HAP-1 (cell line): Measurements from ENCODE around the gene MYL12A.

Source experiments
- DNase-seq, 2 experiments: peaks; one replicate each; pipeline ENCODE4 v3.0.0-alpha.2; 2016 to 2020; ENCODE audit warnings: low spot score in 2 of 2
- H3K27me3 ChIP-seq: fragments of 250-450 bp; sonication (Bioruptor Pico); 2 replicates; pipeline ENCODE4 v1.5.1; 2020; ENCODE audit warnings: low read depth, mild to moderate bottlenecking, moderate library complexity
- H3K36me3 ChIP-seq: fragments of 250-450 bp; sonication (Bioruptor Pico); replicated peaks from 2 replicates; pipeline ENCODE4 v1.5.1; 2020; ENCODE audit warnings: mild to moderate bottlenecking
- H3K4me1 ChIP-seq: fragments of 250-450 bp; sonication (Bioruptor Pico); 2 replicates; pipeline ENCODE4 v1.5.1; 2020; ENCODE audit warnings: mild to moderate bottlenecking
- H3K4me3 ChIP-seq: fragments of 250-450 bp; sonication (Bioruptor Pico); 2 replicates; pipeline ENCODE4 v1.5.1; 2020; ENCODE audit warnings: mild to moderate bottlenecking, moderate library complexity
- H3K9me3 ChIP-seq: fragments of 250-450 bp; sonication (Bioruptor Pico); 2 replicates; pipeline ENCODE4 v1.5.1; 2020; ENCODE audit warnings: mild to moderate bottlenecking, moderate library complexity
- in situ Hi-C: fragments of 300-500 bp; cut with MboI; formaldehyde crosslinking; loops from 3 replicates; pipeline ENCODE4 v1.14.3; 2020; ENCODE audit warnings: low sequenced_read_pairs, inconsistent platforms, mixed read lengths

MYL12A gene

DNA sequence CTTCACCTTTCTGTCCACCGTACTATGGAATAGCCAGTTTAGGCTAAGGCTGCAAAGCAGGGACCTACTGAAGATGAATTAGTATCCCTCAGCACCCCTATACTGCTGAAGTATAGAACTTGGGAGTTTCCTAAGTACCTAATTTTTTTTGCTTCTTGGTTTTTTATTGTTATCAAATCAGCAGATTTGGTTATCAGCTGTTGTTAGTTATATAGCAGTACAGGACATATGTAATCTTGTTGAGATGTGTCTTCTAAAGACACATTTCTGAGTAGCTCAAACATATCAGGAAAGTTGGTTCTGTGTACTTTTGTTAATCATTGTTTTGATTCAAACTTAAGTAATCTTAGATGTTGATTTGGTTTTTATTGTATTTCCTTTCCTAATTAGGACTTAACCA, 5.2 kb downstream of the MYL12A start:
- Histone ChIP-seq H3K4me1 (peaks cover 44% of the 10 kb centered on the region), H3K4me3 (no peak overlapping the region), H3K36me3 (peaks cover 57% of the 10 kb centered on the region), H3K9me3 (no peaks in the 10 kb centered on the region), H3K27me3 (no peaks in the 10 kb centered on the region)
- in situ Hi-C loops: no loop called here
- DNase-seq: no peak

DNA sequence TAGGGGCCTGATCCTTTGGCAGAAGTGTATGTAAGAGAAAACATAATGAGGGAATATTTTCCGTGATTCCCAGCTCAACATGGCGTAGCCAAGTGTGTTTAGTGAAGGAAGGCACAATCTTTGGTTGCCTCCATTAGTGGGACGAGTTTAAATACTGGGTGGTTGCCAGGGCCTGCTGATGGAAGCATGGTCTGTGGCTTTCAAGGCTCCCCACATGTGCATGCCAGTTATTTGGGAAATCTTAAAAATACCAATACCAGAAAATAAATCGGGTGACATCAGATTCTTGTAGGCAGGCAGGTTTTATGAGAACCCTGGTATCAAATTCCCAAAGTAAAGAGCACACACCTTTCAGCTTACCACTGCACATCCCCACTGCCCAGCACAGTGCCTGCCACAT, 7.1 kb downstream of the MYL12A start:
- peaks cover 54% of the 10 kb centered on the region for H3K4me1 ChIP-seq
- in situ Hi-C loops: no loop called here
- H3K4me3 ChIP-seq: no peak overlapping the region
- no peaks in the 10 kb centered on the region for H3K9me3 ChIP-seq
- DNase-seq: no peak
- no peaks in the 10 kb centered on the region for H3K27me3 ChIP-seq
- H3K36me3 ChIP-seq: peaks cover 55% of the 10 kb centered on the region

DNA sequence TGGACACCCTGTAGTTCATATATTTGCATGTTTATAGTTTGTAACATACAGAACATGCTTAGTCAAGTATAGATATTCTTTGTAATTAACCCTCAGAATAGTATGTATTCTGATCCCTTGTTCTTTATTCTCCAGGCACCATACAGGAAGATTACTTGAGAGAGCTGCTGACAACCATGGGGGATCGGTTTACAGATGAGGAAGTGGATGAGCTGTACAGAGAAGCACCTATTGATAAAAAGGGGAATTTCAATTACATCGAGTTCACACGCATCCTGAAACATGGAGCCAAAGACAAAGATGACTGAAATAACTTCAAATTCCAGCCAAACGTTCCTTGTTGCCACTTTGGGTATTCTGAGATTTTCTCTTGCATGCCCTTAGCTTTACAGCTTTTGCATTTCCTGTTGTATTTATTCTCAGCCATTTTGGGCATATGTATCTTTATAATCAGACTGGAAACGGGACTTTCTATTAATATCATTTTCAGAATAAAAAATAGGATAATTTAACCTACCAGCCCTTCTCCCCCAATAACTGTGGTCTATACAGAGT, 8.1 kb downstream of the MYL12A start:
- DNase-seq: no peak
- Histone ChIP-seq H3K27me3 (no peaks in the 10 kb centered on the region), H3K36me3 (peaks cover 47% of the 10 kb centered on the region), H3K9me3 (no peaks in the 10 kb centered on the region), H3K4me3 (no peak overlapping the region), H3K4me1 (peaks cover 54% of the 10 kb centered on the region)
- in situ Hi-C loops: no loop called here

DNA sequence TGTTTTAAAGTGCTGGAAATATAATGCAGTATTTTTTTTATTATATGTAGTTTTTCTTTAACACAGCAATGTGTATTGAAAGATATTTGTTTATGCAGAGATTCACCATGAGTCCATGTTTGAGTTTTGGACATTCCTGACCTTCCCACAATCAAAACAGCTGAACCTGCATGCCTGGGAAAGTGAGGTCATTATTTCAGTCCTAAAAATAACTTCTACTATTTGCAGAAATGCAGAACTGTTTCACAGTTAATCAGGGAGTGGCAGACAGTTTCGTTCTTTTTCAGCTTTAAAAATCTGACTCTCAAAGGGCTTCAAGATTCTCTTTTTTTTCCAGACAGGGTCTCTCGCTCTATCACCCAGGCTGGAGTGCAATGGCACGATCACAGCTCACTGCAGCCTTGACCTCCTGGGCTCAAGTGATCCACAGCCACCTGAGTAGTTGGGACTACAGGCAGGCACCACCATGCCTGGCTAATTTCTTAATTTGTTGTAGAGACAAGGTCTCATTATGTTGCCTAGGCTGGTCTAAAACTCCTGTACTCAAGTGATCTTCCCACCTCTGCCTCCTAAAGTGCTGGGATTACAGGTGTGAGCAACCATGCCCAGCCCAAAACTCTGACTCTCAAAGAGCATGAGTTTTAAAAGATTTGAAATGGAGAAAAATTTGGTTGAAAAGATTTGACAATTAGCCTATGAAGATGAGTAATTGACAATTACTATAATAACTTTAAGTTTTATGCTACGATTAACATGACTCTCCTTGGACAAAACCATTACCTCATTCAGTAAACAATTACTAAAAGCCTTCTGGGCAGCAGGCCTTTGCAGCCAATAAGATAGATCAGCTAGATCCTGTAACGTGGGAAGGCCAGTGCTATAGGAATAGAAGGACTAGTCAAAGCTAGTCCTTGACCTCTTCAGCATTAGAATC, 9.4 kb downstream of the MYL12A start:
- peak in 1 of 2 experiments; percentile 62 for DNase-seq
- Histone ChIP-seq H3K4me3 (no peak overlapping the region), H3K4me1 (peaks cover 50% of the 10 kb centered on the region), H3K9me3 (no peaks in the 10 kb centered on the region), H3K27me3 (no peaks in the 10 kb centered on the region), H3K36me3 (peaks cover 47% of the 10 kb centered on the region)
- in situ Hi-C loops: no loop called here

DNA sequence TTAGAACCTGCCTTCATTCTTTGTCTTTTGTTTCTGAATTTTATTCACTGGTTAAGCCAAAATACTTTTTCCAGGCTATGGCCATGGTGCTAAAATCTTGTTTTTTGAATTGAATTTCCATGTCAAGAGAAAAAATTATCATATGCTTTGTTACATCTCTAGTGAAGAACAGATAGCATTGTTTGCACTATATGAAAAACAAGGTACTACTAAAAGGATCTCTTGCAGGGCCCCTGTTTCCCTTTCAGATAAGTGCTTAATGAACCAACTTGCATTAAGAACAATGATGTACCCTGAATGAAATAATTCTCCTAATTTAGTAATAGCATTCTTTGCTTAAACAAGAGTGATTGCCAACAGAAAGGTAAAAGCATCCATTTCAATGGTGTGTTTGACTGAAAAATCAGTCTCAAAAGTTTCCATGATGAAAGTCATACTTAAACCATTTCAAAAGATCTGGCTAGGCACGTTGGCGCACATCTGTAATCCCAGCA, 10.1 kb downstream of the MYL12A start:
- peak; percentile 44 to 96 for DNase-seq
- no peak overlapping the region for H3K4me3 ChIP-seq
- H3K4me1 ChIP-seq: peaks cover 50% of the 10 kb centered on the region
- no peaks in the 10 kb centered on the region for H3K27me3 ChIP-seq
- H3K9me3 ChIP-seq: no peaks in the 10 kb centered on the region
- peaks cover 47% of the 10 kb centered on the region for H3K36me3 ChIP-seq
- in situ Hi-C loops: no loop called here

DNA sequence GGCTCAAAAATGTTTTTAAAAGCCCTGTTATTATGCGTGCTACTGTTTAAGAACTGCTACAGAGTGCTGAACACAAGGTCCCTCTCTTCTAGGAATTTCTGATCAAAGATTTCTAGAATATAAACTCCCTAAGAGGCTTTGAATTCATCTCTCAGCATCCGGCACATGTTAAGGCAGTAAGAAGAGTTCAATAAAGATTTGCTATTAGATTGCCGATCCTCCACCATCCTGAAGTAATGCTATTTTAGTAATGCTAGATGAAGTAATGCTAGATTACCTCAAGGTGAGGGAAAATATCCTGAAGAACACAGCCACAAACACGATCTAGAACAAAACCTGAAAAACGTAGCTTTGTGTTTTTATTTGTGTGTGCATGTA, 13.4 kb downstream of the MYL12A start:
- H3K4me3 ChIP-seq: peak overlapping the region; percentile 62
- in situ Hi-C loops: no loop called here
- H3K9me3 ChIP-seq: no peaks in the 10 kb centered on the region
- no peak for DNase-seq
- no peaks in the 10 kb centered on the region for H3K27me3 ChIP-seq
- H3K4me1 ChIP-seq: peaks cover 51% of the 10 kb centered on the region
- H3K36me3 ChIP-seq: peaks cover 14% of the 10 kb centered on the region

DNA sequence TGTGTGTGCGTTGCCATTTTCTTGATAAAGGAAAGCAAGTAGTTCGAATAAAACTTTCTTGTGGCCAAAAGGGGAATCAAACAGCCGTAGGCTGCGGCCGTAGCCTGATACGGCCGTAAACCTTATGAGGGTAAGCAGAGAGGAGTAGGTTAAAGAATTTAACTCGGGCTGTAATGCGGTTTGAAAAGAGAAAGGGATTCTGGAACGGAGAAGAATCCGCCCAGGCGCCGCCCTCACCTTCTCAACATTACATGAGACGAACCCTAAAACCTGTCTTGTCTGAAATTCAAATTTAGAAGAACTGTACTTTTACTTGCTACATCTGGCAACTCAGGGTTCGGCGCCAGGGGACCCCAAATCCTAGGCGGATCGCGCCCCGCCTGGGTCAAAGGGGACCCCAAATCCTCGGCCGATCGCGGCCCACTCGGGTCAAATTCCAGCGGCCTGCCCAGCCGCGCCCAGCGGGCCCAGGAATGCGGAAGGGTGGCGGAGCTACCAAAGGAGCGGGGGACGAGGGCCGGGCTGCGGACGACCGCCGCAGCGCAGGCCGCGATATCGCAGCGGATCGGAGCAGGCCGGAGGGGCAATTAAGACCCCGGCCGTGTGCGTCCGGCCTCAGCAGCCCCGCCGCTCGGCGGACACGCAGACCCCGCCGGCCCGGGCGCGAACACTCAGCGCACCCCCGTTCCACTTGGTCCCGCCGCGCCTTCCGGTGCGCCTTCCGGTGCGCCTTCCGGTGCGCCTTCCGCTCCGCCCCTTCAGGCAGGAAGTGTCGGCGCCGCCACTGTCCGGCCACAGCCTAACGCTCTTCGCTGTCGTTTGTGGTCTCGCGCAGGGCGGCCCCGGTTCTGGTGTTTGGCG, 14.0 kb downstream of the MYL12A start, which contains the start of gene MYL12B:
Gene MYL12B (plus strand): TSS at position 761 of the 861 bp plus-strand sequence. CDS start 10,766 bp downstream, outside the sequence.
- DNase-seq: peak; percentile 72 to 84
- in situ Hi-C loops: no loop called here
- Histone ChIP-seq H3K9me3 (no peaks in the 10 kb centered on the region), H3K4me3 (peak within 1 kb of the TSS; percentile 62), H3K4me1 (peaks cover 45% of the 10 kb centered on the region), H3K27me3 (no peaks in the 10 kb centered on the region), H3K36me3 (peaks cover 8% of the 10 kb centered on the region)

DNA sequence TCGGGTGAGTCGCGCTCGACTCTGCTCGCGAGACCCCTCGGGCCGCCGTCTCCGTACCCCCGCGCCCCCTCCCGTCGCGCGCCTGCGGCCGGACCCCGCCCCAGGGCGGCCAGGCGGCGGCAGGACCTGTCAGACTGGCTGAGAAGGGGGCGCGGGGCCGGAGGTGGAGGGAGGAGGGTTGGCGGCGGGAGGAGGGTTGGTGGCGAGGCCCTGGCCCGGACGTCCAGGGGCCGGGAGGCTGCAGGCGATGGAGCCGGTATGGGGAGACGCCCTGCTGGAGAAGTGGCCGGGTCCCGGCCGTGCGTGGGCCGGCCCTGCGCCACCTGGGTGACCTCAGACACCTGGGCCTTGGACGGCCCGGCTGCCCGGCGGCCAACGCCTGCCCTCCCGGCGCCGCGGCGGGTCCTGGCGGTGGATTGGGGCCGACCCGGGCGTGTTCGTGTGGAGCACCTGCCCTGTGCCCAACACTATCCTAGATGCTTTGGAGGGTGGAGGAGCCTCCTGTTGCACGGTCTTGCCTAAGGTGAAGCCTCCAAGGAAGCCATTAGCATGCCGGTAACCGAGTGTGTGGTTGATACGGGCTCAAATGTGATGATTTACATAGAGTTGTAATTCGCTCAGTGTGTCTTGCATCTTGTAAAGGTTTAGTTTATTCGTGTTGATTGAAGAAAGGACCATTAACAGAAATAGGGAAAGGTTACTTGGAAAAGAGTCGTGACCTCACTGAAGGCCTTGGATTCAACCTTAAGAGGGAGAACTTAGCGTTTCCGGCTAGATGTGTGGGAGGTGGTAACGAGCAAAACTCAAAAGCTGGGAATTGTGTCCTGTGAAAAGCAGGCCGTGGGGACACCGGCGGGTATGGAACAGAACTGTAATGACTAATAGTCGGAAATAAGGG, 14.9 kb downstream of the MYL12A start:
- Histone ChIP-seq H3K9me3 (no peaks in the 10 kb centered on the region), H3K27me3 (no peaks in the 10 kb centered on the region), H3K36me3 (peaks cover 7% of the 10 kb centered on the region; the same call in 1 of the 2 replicates), H3K4me3 (peak overlapping the region; percentile 62), H3K4me1 (peaks cover 38% of the 10 kb centered on the region)
- peak in 1 of 2 experiments; percentile 40 for DNase-seq
- in situ Hi-C loops: no loop called here

DNA sequence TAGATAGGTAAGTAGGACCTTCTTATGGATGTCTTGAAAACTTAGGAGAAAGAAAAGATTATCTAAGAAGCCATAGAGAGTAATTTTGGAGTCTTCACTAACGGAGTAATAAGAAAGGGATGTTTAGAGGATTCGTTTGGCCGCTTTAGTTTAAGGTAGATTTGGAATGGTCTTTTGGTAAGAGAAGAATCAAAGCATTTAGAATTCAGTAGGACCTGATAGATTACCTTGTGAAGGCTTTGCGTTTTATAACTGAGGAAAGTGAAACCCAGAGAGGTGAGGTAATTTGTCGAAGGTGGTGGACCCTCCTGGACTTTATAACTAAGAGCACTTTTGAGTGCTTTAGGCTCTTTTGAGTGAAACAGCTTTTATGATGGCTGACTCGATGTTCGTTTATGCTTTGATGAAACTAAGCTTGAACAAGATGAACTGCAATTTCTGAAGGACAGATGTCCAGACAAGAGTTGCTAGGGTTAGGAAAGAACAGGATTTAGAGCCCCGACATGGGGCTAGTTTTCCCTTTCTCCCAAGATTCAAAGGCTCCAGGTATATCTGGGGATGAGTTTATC, 15.6 kb downstream of the MYL12A start:
- DNase-seq: no peak
- Histone ChIP-seq H3K4me1 (peaks cover 35% of the 10 kb centered on the region), H3K9me3 (no peaks in the 10 kb centered on the region), H3K36me3 (peaks cover 6% of the 10 kb centered on the region; the same call in 1 of the 2 replicates), H3K4me3 (peak overlapping the region; percentile 62), H3K27me3 (no peaks in the 10 kb centered on the region)
- in situ Hi-C loops: no loop called here

DNA sequence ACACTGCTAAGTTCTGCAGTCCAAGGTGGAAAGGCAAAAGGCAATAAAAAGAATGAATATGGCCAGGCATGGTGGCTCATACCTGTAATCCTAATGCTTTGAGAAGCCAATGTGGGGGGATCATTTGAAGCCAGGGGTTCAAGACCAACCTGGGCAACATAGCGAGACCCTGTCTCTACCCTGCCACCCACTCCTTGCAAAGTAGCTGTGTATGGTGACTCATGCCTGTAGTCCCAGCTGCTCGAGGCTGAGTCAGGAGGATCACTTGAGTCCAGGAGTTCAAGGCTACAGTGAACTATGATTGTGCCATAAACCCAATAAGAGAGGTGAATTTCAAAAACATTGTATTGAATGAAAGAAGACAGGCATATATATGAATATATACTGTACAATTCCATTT, 16.8 kb downstream of the MYL12A start:
- Histone ChIP-seq H3K4me1 (peaks cover 28% of the 10 kb centered on the region), H3K9me3 (no peaks in the 10 kb centered on the region), H3K27me3 (no peaks in the 10 kb centered on the region), H3K4me3 (peak overlapping the region; percentile 62; the same call in 1 of the 2 replicates), H3K36me3 (no peaks in the 10 kb centered on the region)
- in situ Hi-C loops: no loop called here
- no peak for DNase-seq

DNA sequence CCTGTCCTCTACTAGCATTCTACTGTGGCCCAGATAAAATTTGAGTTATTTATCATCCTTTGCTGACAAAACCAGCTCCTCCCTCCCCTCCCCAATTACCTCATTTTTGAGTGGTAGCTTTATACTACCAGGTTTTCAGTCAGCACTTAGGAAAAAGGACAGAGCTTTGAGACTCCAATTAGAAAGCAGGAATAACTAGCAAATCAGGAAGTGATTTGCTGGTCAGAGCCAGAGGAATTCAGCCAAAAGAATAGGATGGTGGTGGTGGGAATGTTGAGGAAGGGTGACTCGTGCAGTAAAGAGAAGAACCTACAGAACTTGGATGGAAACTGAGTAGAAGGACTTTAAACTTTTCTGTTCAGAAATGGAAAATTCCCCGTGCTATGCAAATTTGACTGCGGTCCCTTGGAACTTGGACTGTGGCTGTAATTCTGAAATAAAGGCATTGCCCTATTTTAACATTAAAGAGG, 18.0 kb downstream of the MYL12A start:
- DNase-seq: no peak
- Histone ChIP-seq H3K9me3 (no peaks in the 10 kb centered on the region), H3K4me1 (peaks cover 19% of the 10 kb centered on the region), H3K36me3 (no peaks in the 10 kb centered on the region), H3K27me3 (no peaks in the 10 kb centered on the region), H3K4me3 (no peak overlapping the region)
- in situ Hi-C loops: no loop called here

DNA sequence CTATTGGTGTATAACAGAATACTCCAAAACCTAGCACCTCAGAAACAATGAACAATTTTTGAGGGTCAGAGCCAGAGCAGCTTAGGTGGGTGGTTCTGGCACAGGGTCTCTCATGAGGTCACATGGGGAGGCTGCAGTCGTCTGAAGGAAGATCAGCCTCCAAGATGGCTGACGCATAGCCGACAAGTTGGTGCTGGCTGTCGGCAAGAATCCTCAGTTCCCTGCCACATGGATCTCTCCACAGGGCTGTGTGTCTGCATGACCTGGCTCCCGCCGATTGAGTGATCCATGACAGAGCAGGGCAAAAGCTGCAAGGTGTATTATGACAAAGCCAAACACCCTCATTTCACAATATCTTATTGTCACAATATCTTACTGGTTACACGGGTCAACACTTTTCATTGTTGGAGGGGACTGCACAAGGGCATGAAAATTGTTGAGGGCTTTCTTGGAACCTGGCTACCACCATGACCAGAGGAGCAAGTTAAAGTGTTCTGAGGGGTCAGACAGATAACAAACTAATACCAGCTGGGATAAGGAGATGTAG, 18.5 kb downstream of the MYL12A start:
- H3K4me1 ChIP-seq: peaks cover 13% of the 10 kb centered on the region
- DNase-seq: no peak
- H3K27me3 ChIP-seq: no peaks in the 10 kb centered on the region
- in situ Hi-C loops: no loop called here
- no peaks in the 10 kb centered on the region for H3K9me3 ChIP-seq
- H3K4me3 ChIP-seq: no peak overlapping the region
- H3K36me3 ChIP-seq: no peaks in the 10 kb centered on the region
